HCT116 (cell line): Measurements from ENCODE around the gene HDAC5. TPM values are rescaled to one million over a fixed set of nuclear protein-coding genes. Genes with fewer than 3 reads are reported as not detected.

Source experiments
- ATAC-seq: fragments of 200-7000 bp; cut with Tn5 transposase; 2 replicates; pipeline ENCODE4 v1.9.1; 2020; ENCODE audit warnings: mild to moderate bottlenecking, moderate library complexity
- BruUV-seq: library from RNA; stranded (reverse); fragments of 400-500 nt; replicated peaks from 2 replicates; lab custom pipeline; 2021; lab: Mats Ljungman, UMichigan
- CTCF ChIA-PET: fragments of 300-600 bp; sonication (Branson Sonifier 250); formaldehyde crosslinking; loops from one replicate; lab custom pipeline; 2021; ENCODE audit warnings: antibody characterized with exemption; lab: Charles Lee
- POLR2A ChIA-PET: fragments of 300-600, 350-600 bp; sonication (Branson Sonifier 250); formaldehyde crosslinking; loops from one replicate; lab custom pipeline; 2021; ENCODE audit warnings: antibody characterized with exemption; lab: Charles Lee
- RAD21 ChIA-PET, 2 experiments: fragments of 300-600 bp; sonication (Branson Sonifier 250); formaldehyde crosslinking; loops; one replicate each; lab custom pipeline; 2023; ENCODE audit warnings: low total read pairs in 2 of 2; ENCODE audit not compliant: uncharacterized antibody in 2 of 2, unreplicated experiment in 2 of 2, low non-redundant PET in 1 of 2; lab: Charles Lee
- DNase-seq: peaks from one replicate; pipeline ENCODE4 v3.0.0-alpha.2; 2010; ENCODE audit warnings: low read depth, low spot score
- H2AFZ ChIP-seq: fragments of 200-600 bp; shearing (Covaris generic), sonication (generic); 2 replicates; pipeline ENCODE4 v1.6.1; 2017; ENCODE audit warnings: low read depth, mixed run types, mixed read lengths, antibody characterized with exemption, low read length; ENCODE audit not compliant: poor library complexity, severe bottlenecking
- H3K27ac ChIP-seq: 2 replicates; pipeline ENCODE4 v1.5.1; 2012; ENCODE audit warnings: low read depth, low read length
- H3K27me3 ChIP-seq: fragments of 200-600 bp; sonication (generic); 2 replicates; pipeline ENCODE4 v1.6.1; 2016; ENCODE audit warnings: mixed run types, low read length, mixed read lengths; ENCODE audit not compliant: insufficient read depth
- H3K36me3 ChIP-seq, 2 experiments: fragments of 200-500 bp in 1 of 2; fragments of 200-600 bp in 1 of 2; sonication (Bioruptor generic) in 1 of 2; sonication (generic) in 1 of 2; 2 replicates each; pipeline versions ENCODE4 v1.5.1 to v1.6.1; 2014 to 2016; ENCODE audit warnings: low read length in 2 of 2, inconsistent platforms in 1 of 2, mixed read lengths in 1 of 2, mixed run types in 1 of 2; ENCODE audit not compliant: insufficient read depth in 2 of 2, control insufficient read depth in 1 of 2
- H3K4me1 ChIP-seq, 2 experiments: fragments of 200-600 bp in 1 of 2; sonication (generic) in 1 of 2; 2 replicates each; pipeline versions ENCODE4 v1.5.1 to v1.6.1; 2012 to 2017; ENCODE audit warnings: low read length in 2 of 2, inconsistent platforms in 1 of 2, mild to moderate bottlenecking in 1 of 2, mixed read lengths in 1 of 2, mixed run types in 1 of 2, moderate library complexity in 1 of 2; ENCODE audit not compliant: insufficient read depth in 2 of 2, control insufficient read depth in 1 of 2
- H3K4me2 ChIP-seq: fragments of 200-600 bp; sonication (generic); 2 replicates; pipeline ENCODE4 v1.6.1; 2017; ENCODE audit warnings: mixed run types, low read length, mixed read lengths
- H3K4me3 ChIP-seq, 2 experiments: fragments of 200-600 bp in 1 of 2; sonication (generic) in 1 of 2; replicated peaks in 1 of 2; 2 replicates each; pipeline ENCODE4 v1.5.1; 2011 to 2016; ENCODE audit warnings: low read length in 2 of 2, control low read depth in 1 of 2, low read depth in 1 of 2, mild to moderate bottlenecking in 1 of 2, mixed read lengths in 1 of 2, mixed run types in 1 of 2
- H3K79me2 ChIP-seq: fragments of 200-600 bp; sonication (generic); 2 replicates; pipeline ENCODE4 v1.6.1; 2017; ENCODE audit warnings: mild to moderate bottlenecking, mixed run types, low read length, moderate library complexity, mixed read lengths; ENCODE audit not compliant: insufficient read depth
- H3K9ac ChIP-seq: fragments of 200-600 bp; sonication (generic); 2 replicates; pipeline ENCODE4 v1.6.1; 2016; ENCODE audit warnings: low read length, mixed read lengths
- H3K9me2 ChIP-seq: fragments of 200-600 bp; sonication (generic), shearing (Covaris generic); 2 replicates; pipeline ENCODE4 v1.6.1; 2017; ENCODE audit warnings: mixed run types, mild to moderate bottlenecking, moderate library complexity; ENCODE audit not compliant: insufficient read depth
- H3K9me3 ChIP-seq, 2 experiments: fragments of 200-500 bp in 1 of 2; fragments of 200-600 bp in 1 of 2; sonication (Bioruptor generic) in 1 of 2; sonication (generic) in 1 of 2; 2 replicates each; pipeline ENCODE4 v1.6.1; 2014 to 2017; ENCODE audit warnings: low read length in 2 of 2, mixed read lengths in 2 of 2, inconsistent platforms in 1 of 2, low read depth in 1 of 2, mild to moderate bottlenecking in 1 of 2, mixed run types in 1 of 2, moderate library complexity in 1 of 2; ENCODE audit not compliant: control insufficient read depth in 1 of 2, insufficient read depth in 1 of 2
- H4K20me1 ChIP-seq: fragments of 200-600 bp; sonication (generic), shearing (Covaris generic); 2 replicates; pipeline ENCODE4 v1.6.1; 2017; ENCODE audit warnings: mixed run types, mild to moderate bottlenecking, moderate library complexity; ENCODE audit not compliant: insufficient read depth
- CBX3 ChIP-seq: IDR thresholded peaks from 2 replicates; pipeline ENCODE4 v1.6.1; 2012; ENCODE audit warnings: low read depth
- CTCF ChIP-seq, 3 experiments: fragments of 200-600 bp in 1 of 3; sonication (generic) in 1 of 3; IDR thresholded peaks in 2 of 3; conservative IDR thresholded peaks in 1 of 3; 2 replicates each; pipeline ENCODE4 v1.5.1; 2012 to 2017; ENCODE audit warnings: low read depth in 2 of 3, low read length in 2 of 3, antibody characterized with exemption in 1 of 3, borderline replicate concordance in 1 of 3, control low read depth in 1 of 3, mild to moderate bottlenecking in 1 of 3, mixed read lengths in 1 of 3, mixed run types in 1 of 3, moderate library complexity in 1 of 3; ENCODE audit not compliant: insufficient read depth in 1 of 3
- EGR1 ChIP-seq: IDR thresholded peaks from 2 replicates; pipeline ENCODE4 v1.6.1; 2012; ENCODE audit warnings: low read depth
- EZH2phosphoT487 ChIP-seq: fragments of 200-600 bp; IDR thresholded peaks from 2 replicates; pipeline ENCODE4 v1.6.1; 2018; ENCODE audit warnings: antibody characterized with exemption, borderline replicate concordance
- POLR2A ChIP-seq: IDR thresholded peaks from 2 replicates; pipeline ENCODE4 v1.7.0; 2011; ENCODE audit warnings: borderline replicate concordance; ENCODE audit not compliant: insufficient read depth, insufficient read length; ENCODE audit errors: extremely low read depth
- RAD21 ChIP-seq: IDR thresholded peaks from 2 replicates; pipeline ENCODE4 v1.6.1; 2012; ENCODE audit warnings: low read depth, mild to moderate bottlenecking
- SP1 ChIP-seq: IDR thresholded peaks from 2 replicates; pipeline ENCODE4 v1.6.1; 2012; ENCODE audit warnings: low read depth
- ZBTB33 ChIP-seq: IDR thresholded peaks from 2 replicates; pipeline ENCODE4 v1.6.1; 2011; ENCODE audit warnings: mild to moderate bottlenecking, low read length, moderate library complexity; ENCODE audit not compliant: insufficient replicate concordance; ENCODE audit errors: extremely low read depth
- intact Hi-C: fragments of 100-400 bp; cut with micrococcal nuclease; formaldehyde crosslinking; loops from 2 replicates; pipeline ENCODE4 v1.10.0; 2022
- total RNA-seq: library from RNA; stranded (reverse); gene quantifications from one replicate; pipeline ENCODE4 v1.2.1, GENCODE V29; 2021; ENCODE audit not compliant: unreplicated experiment

Gene HDAC5
- total RNA-seq, 1 experiment from 2014 or later, result 32.9 TPM

GRCh38 chr17:44113868-44114840 lies 9.3 kb downstream of the HDAC5 start:
- no peaks in the 10 kb centered on the region for H3K9me3 ChIP-seq
- no peak overlapping the region for H3K4me2 ChIP-seq
- H3K27me3 ChIP-seq, result no peaks in the 10 kb centered on the region
- POLR2A ChIA-PET, result interaction anchor here (1.0 kb wide), 1 partner anchor 24 kb away, joined by 3 read pairs; no protein-coding TSS in a partner anchor
- RAD21 ChIA-PET, result interaction anchor here in 1 of 2 experiments (1.4 kb wide), 1 partner anchor 31 kb away, joined by 5 read pairs; no protein-coding TSS in a partner anchor
- DNase-seq, result no peak
- H3K9me2 ChIP-seq, result no peaks in the 10 kb centered on the region
- no peak overlapping the region for H3K4me3 ChIP-seq
- no peaks in the 10 kb centered on the region for H4K20me1 ChIP-seq
- intact Hi-C loops, result no loop called here
- H3K4me1 ChIP-seq, result peaks cover 33 to 56% of the 10 kb centered on the region in 2 experiments
- H3K36me3 ChIP-seq, result no peaks in the 10 kb centered on the region
- TF ChIP-seq EZH2phosphoT487 (no peak), SP1 (no peak), EGR1 (no peak), ZBTB33 (no peak), CBX3 (no peak), RAD21 (no peak), POLR2A (no peak), CTCF (IDR thresholded peaks at IDR 0.05 in 2 of 3, conservative IDR thresholded peaks at IDR 0.05 in 1 of 3; ENCODE audit: borderline replicate concordance in 1 of 3, insufficient read depth in 1 of 3, low read depth in 2 of 3, low read length in 2 of 3) (no peak)
- TF ChIP-seq, all 23 proteins: peak for 0
- no TSS peak for BruUV-seq
- H3K27ac ChIP-seq, result no peak overlapping the region
- no peak overlapping the region for H2AFZ ChIP-seq
- H3K79me2 ChIP-seq, result no peaks in the 10 kb centered on the region; the same call in 1 of the 2 replicates
- ATAC-seq, result no peak
- no peak overlapping the region for H3K9ac ChIP-seq
- CTCF ChIA-PET, result interaction anchor here (3.2 kb wide), 1 partner anchor 30 kb away, joined by 23 read pairs; no protein-coding TSS in a partner anchor
